GM18505 (cell line): ENCODE data around the gene WDR37.
"Not testable (repeated sequence)": the region's sequence is repeated elsewhere in the genome, so short reads cannot be mapped to it uniquely, and the experiment has no call there.

Source experiments
- ATAC-seq: cut with Tn5 transposase; IDR thresholded peaks from one replicate; pipeline ENCODE4 v1.9.1; 2021; ENCODE audit not compliant: unreplicated experiment
- POLR2A ChIP-seq: IDR thresholded peaks from 4 replicates; pipeline ENCODE4 v1.6.1; 2011; ENCODE audit warnings: borderline replicate concordance; ENCODE audit not compliant: insufficient read depth, insufficient read length; ENCODE audit errors: extremely low read depth

Gene WDR37

DNA sequence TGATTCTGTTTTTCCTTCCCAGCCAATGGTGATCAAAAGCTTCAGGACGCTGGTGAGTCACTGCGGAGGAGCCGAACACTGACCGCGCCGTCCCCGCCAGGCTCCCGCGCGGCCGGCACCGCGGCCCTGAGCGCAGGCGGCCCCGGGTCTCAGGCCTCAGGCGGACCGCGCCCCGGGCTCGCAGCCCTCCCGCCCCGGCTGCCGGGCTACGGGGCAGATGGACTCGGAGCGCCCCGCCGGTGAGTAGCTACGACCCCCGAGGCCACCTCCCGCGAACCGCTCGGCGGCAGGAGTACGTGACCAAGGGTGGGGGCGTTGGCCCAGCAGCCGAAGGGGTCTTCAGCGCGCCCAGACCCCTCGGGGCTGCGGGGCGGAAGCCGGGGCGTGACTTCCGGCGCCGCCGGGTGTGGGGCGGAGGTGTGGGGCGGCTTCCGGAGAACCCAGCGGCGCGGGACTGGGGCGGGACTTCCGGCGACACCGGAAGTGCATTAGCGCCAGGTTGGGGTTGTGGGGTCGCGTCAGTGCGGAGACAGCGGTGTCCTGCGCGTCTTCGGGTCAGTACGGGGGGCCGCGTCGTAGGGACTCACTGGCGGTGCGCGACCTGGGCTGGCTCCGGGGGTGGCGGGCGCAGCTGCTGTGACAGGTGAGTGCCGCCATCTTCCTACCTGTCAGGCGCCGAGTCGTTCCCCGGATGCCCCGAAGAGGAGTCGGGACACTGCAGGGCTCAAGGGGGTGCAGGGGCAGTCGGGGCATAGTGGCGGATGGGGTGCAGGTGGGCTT is at the start of gene WDR37:
Gene WDR37 (plus strand): TSS at position 60 of the 780 bp plus-strand sequence. CDS start 15,771 bp downstream, outside the sequence.
- peak; percentile 93 for ATAC-seq
- peak; percentile 78 for TF ChIP-seq POLR2A

DNA sequence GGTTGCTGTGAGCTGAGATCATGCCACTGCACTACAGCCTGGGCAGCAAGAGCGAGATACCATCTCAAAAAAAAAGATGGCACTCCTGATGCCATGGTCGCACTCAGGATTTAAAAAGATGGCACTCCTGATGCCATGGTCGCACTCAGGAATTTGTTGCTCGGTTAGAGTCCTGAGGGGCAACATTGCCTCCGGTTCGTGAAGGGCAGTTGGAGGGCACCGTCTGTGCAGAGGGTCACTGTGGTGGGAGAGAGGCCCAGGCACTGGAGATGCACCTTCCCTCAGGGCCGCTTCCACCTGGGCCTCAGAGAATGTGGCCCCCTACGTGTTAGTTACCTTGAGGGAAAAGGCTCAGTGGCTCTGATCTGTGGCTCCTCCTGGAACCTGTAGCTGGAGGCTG is 49.6 kb upstream of the WDR37 start:
- ATAC-seq = no peak
- no peak for TF ChIP-seq POLR2A

DNA sequence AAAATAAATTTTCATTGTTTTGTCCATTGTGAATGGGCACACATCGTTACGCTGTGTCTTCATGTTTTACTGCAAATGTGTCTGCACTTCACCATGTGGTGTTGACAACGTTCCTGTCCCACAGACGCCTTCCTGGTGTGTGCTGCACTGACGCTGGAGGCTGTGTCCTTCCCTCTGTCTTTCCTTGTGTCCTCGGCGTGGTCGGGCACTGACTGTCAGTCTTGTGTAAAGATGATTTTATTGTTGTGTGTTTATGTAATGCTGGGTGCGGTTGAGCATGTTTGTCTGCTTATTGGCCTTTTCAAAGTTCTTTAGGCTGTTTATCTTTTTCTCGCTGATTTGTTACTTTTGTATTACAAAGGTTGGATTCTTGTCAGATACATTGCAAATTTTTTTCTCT is 48.6 kb upstream of the WDR37 start:
- no peak for TF ChIP-seq POLR2A
- ATAC-seq = no peak

DNA sequence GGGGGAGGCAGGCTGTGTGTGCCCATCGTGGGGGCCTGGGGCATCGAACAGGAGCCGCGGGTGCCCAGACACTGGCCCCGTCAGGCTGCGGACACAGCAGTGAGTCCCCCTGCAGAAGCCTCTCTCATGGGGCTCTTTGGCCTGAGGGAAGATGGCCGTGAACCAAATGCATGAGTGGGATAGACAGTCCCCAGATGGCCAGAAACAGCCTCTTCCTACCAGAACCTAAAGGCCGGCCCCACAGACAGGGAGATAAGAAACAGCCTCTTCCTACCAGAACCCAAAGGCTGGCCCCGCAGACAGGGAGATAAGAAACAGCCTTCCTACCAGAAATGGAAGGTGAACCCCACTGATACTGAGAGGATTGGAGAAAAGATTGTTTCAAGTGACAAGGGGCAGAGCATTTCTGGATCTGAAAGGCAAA is 47.1 kb upstream of the WDR37 start:
- no peak for ATAC-seq
- TF ChIP-seq POLR2A = no peak

GRCh38 chr10:1009947-1010346 is 46.2 kb upstream of the WDR37 start:
- ATAC-seq = not testable (repeated sequence)

GRCh38 chr10:1010703-1011102 is 45.5 kb upstream of the WDR37 start:
- TF ChIP-seq POLR2A = no peak
- no peak for ATAC-seq

- TF ChIP-seq POLR2A = no peak
- ATAC-seq = no peak
Measured at GRCh38 chr10:1011696-1012095, 44.5 kb upstream of the WDR37 start.

DNA sequence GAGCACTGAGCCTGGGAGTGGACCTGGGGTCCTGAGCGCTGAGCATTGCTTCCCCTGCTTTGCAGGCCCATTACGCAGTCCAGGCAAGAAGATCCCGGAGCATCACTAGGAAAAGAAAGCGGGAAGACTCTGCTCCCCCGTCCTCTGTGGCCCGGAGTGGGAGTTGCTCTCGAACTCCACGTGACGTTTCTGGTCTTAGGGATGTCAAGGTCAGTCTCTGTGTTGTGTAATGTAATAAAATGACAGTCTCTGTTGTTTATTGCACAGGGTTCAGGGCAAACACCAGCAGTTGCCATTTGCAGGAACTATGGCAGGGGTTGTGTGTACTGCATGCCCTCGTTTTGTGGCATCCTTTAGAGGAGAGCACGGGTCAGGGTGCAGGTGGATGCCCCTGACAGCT is 40.5 kb upstream of the WDR37 start:
- no peak for ATAC-seq
- TF ChIP-seq POLR2A = no peak

GRCh38 chr10:1019362-1019761 is 36.8 kb upstream of the WDR37 start:
- ATAC-seq = no peak
- TF ChIP-seq POLR2A = no peak

- TF ChIP-seq POLR2A = no peak
- no peak for ATAC-seq
Measured at GRCh38 chr10:1020460-1020859, 35.7 kb upstream of the WDR37 start.

GRCh38 chr10:1020958-1021357 is 35.2 kb upstream of the WDR37 start:
- ATAC-seq = no peak
- TF ChIP-seq POLR2A = no peak

GRCh38 chr10:1022413-1022812 is 33.8 kb upstream of the WDR37 start:
- TF ChIP-seq POLR2A = no peak
- no peak for ATAC-seq

GRCh38 chr10:1024103-1024502 is 32.1 kb upstream of the WDR37 start:
- no peak for TF ChIP-seq POLR2A
- ATAC-seq = no peak

GRCh38 chr10:1025683-1026082 is 30.5 kb upstream of the WDR37 start, which contains the start of gene IDI2:
Gene IDI2, minus strand, starts transcription at chr10:1025859. Its CDS starts 1,136 bp downstream, at chr10:1024723.
- ATAC-seq = no peak
- TF ChIP-seq POLR2A = no peak
